Measurements from ENCODE around the gene APBB3.

- no peak for TF ChIP-seq EZH2 (IDR thresholded peaks at IDR 0.05)
- TF ChIP-seq POLR2AphosphoS5 (IDR thresholded peaks at IDR 0.05; ENCODE audit: borderline replicate concordance, low read depth, low read length), result no peak
- TF ChIP-seq FOXP2 (optimal IDR thresholded peaks at IDR 0.05; ENCODE audit: control extremely low read depth, extremely low read length, insufficient read depth), result no peak
Measured at GRCh38 chr5:140591747-140592372, 27.5 kb upstream of the APBB3 start.

Measured in SK-N-MC (cell line).